OCI-LY7 (cell line): ENCODE measurements around the gene TCF25. TPM values are rescaled to one million over a fixed set of nuclear protein-coding genes. Genes with fewer than 3 reads are reported as not detected.
"Not testable (repeated sequence)": the region's sequence is repeated elsewhere in the genome, so short reads cannot be mapped to it uniquely, and the experiment has no call there.

Experiments
- BruUV-seq: library from RNA; stranded (reverse); fragments of 400-500 nt; replicated peaks from 2 replicates; lab custom pipeline; 2021; lab: Mats Ljungman, UMichigan
- CTCF ChIA-PET: fragments of 300-600 bp; sonication (Branson Sonifier 250); formaldehyde crosslinking; loops from one replicate; lab custom pipeline; 2022; ENCODE audit warnings: antibody characterized with exemption; ENCODE audit not compliant: unreplicated experiment; lab: Charles Lee
- POLR2A ChIA-PET: fragments of 300-600 bp; sonication (Branson Sonifier 250); formaldehyde crosslinking; loops from one replicate; lab custom pipeline; 2022; ENCODE audit warnings: antibody characterized with exemption; lab: Charles Lee
- DNase-seq: peaks from one replicate; pipeline ENCODE4 v3.0.0-alpha.2; 2015; ENCODE audit warnings: low spot score
- H2AFZ ChIP-seq: fragments of 200-600 bp; sonication (generic), shearing (Covaris generic); 2 replicates; pipeline ENCODE4 v1.6.1; 2014; ENCODE audit warnings: mild to moderate bottlenecking, antibody characterized with exemption, low read length, moderate library complexity
- H3K27ac ChIP-seq: fragments of 200-600 bp; sonication (generic); 2 replicates; pipeline ENCODE4 v1.5.1; 2014; ENCODE audit warnings: mixed run types, low read depth, mild to moderate bottlenecking, moderate library complexity, low read length, inconsistent platforms; ENCODE audit not compliant: poor library complexity, severe bottlenecking
- H3K36me3 ChIP-seq: fragments of 200-600 bp; sonication (generic); 2 replicates; pipeline ENCODE4 v1.6.1; 2014; ENCODE audit warnings: mild to moderate bottlenecking, antibody characterized with exemption, low read length, moderate library complexity, mixed read lengths; ENCODE audit not compliant: insufficient read depth
- H3K4me1 ChIP-seq: fragments of 200-600 bp; sonication (generic); 2 replicates; pipeline ENCODE4 v1.5.1; 2014; ENCODE audit warnings: mild to moderate bottlenecking, low read length; ENCODE audit not compliant: insufficient read depth, poor library complexity, severe bottlenecking
- H3K4me2 ChIP-seq: fragments of 200-600 bp; sonication (generic); 2 replicates; pipeline ENCODE4 v1.6.1; 2014; ENCODE audit warnings: mild to moderate bottlenecking, low read length
- H3K4me3 ChIP-seq: fragments of 200-600 bp; sonication (generic); 2 replicates; pipeline ENCODE4 v1.5.1; 2014; ENCODE audit warnings: mild to moderate bottlenecking, low read depth, low read length; ENCODE audit not compliant: poor library complexity, severe bottlenecking
- H3K79me2 ChIP-seq: fragments of 200-600 bp; sonication (generic); 2 replicates; pipeline ENCODE4 v1.6.1; 2016; ENCODE audit warnings: low read depth, mild to moderate bottlenecking, low read length, moderate library complexity, mixed read lengths; ENCODE audit not compliant: insufficient read depth
- H3K9me2 ChIP-seq: fragments of 200-600 bp; sonication (generic); 2 replicates; pipeline ENCODE4 v1.6.1; 2016; ENCODE audit warnings: mild to moderate bottlenecking, low read length, mixed read lengths; ENCODE audit not compliant: insufficient read depth
- H3K9me3 ChIP-seq: fragments of 200-600 bp; sonication (generic); 2 replicates; pipeline ENCODE4 v1.6.1; 2014; ENCODE audit warnings: mild to moderate bottlenecking, mixed run types, low read length, mixed read lengths
- H4K20me1 ChIP-seq: fragments of 200-600 bp; sonication (generic); 2 replicates; pipeline ENCODE4 v1.6.1; 2014; ENCODE audit warnings: mild to moderate bottlenecking, antibody characterized with exemption, low read length, moderate library complexity, mixed read lengths; ENCODE audit not compliant: insufficient read depth
- EZH2phosphoT487 ChIP-seq: fragments of 200-600 bp; sonication (generic); IDR thresholded peaks from 2 replicates; pipeline ENCODE4 v1.6.1; 2018; ENCODE audit warnings: low read depth, borderline replicate concordance, mild to moderate bottlenecking, mixed run types, antibody characterized with exemption, low read length, moderate library complexity, mixed read lengths
- intact Hi-C: fragments of 100-400 bp; cut with micrococcal nuclease; formaldehyde crosslinking; loops from one replicate; pipeline ENCODE4 v1.10.0; 2022; ENCODE audit not compliant: unreplicated experiment
- total RNA-seq, 2 experiments: library from RNA; depleted of rRNA in 1 of 2; stranded (reverse); fragments of >200 nt in 1 of 2; shearing (Covaris generic) in 1 of 2; gene quantifications; 2 replicates each; pipeline ENCODE4 v1.2.3, GENCODE V29; 2014 to 2022
- TF ChIP-seq, protein P1 (sequence below): fragments of 200-600 bp; sonication (generic); conservative IDR thresholded peaks from 2 replicates; pipeline ENCODE4 v1.5.1; 2014; ENCODE audit warnings: mild to moderate bottlenecking, antibody characterized with exemption, low read length, moderate library complexity, mixed read lengths

TCF25 gene
- total RNA-seq, 2 experiments from 2014 or later: 141 to 255 TPM

DNA sequence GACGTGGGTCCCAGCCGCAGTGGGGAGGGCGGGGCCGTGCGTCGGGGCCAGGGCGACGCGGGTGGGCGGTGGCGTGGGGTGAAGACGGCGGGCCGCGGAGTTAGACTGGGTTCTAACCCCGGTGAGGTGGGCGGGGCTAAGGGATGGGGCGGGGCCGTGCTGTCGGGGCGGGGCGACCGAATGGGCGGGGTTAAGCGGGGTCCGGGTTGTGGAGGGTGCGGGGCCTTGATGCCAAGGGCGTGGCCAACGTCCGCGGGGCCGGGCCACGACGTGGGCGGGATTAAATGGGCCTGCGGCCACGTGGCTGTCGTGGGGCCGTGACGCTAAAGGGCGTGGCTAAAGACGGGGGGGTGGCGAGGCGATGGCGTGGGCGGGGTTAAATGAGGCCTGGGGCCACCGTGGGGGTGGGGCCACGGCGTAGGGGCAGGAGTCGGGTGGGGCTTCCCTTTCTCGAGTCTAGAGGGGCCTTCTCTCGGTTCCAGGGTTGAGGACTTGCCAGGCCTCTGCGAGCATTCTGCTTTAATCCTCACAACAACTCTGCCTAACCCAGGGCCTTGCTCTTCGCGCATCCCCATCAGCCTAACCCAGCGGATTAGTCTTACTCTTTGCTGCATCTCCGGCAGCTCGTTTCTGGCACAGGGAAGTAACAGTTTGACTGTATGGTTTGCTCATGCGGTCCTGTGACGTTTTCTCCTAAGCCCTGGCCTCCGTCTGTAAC is 739 bp downstream of the TCF25 start:
- peaks cover 47% of the 10 kb centered on the region for H3K36me3 ChIP-seq
- H2AFZ ChIP-seq: no peak overlapping the region

DNA sequence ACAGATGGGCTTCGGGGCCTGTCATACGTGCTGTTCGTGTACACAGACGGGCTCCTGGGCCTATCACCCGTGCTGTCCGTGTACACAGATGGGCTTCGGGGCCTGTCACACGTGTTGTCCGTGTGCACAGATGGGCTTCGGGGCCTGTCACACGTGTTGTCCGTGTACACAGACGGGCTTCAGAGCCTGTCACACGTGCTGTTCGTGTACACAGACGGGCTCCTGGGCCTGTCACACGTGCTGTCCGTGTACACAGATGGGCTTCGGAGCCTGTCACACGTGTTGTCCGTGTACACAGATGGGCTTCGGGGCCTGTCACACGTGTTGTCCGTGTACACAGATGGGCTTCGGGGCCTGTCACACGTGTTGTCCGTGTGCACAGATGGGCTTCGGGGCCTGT is 5.7 kb downstream of the TCF25 start:
- intact Hi-C loops, DNase-seq, POLR2A ChIA-PET, H3K4me2 ChIP-seq, H3K27ac ChIP-seq, H3K4me3 ChIP-seq, H3K4me1 ChIP-seq, H2AFZ ChIP-seq, H4K20me1 ChIP-seq, BruUV-seq, H3K9me2 ChIP-seq, CTCF ChIA-PET: not testable (repeated sequence)
- peaks cover 71% of the 10 kb centered on the region for H3K79me2 ChIP-seq
- peaks cover 93% of the 10 kb centered on the region for H3K36me3 ChIP-seq
- H3K9me3 ChIP-seq: peaks cover 18% of the 10 kb centered on the region

More for the DNA sequence above, 739 bp downstream of the TCF25 start:
- POLR2A ChIA-PET: interaction anchor here (0.5 to 1.5 kb wide), 9 partner anchors 10 to 166 kb away, joined by 3 to 11 read pairs (median 3); partner anchors contain the start of genes MC1R and TUBB3
- no TSS peak for BruUV-seq
- peaks cover 20% of the 10 kb centered on the region for H3K4me1 ChIP-seq
- CTCF ChIA-PET: no interaction called here
- peak; percentile 92 for DNase-seq
- H4K20me1 ChIP-seq: no peaks in the 10 kb centered on the region
- no peaks in the 10 kb centered on the region for H3K9me2 ChIP-seq
- intact Hi-C loops: loop anchor here (1.0 kb wide), 1 partner anchor 98 kb away; no protein-coding TSS in a partner anchor
- TF ChIP-seq EZH2phosphoT487: no peak
- TF ChIP-seq, protein P1, sequence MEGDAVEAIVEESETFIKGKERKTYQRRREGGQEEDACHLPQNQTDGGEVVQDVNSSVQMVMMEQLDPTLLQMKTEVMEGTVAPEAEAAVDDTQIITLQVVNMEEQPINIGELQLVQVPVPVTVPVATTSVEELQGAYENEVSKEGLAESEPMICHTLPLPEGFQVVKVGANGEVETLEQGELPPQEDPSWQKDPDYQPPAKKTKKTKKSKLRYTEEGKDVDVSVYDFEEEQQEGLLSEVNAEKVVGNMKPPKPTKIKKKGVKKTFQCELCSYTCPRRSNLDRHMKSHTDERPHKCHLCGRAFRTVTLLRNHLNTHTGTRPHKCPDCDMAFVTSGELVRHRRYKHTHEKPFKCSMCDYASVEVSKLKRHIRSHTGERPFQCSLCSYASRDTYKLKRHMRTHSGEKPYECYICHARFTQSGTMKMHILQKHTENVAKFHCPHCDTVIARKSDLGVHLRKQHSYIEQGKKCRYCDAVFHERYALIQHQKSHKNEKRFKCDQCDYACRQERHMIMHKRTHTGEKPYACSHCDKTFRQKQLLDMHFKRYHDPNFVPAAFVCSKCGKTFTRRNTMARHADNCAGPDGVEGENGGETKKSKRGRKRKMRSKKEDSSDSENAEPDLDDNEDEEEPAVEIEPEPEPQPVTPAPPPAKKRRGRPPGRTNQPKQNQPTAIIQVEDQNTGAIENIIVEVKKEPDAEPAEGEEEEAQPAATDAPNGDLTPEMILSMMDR: no peak
- peaks cover 48% of the 10 kb centered on the region for H3K79me2 ChIP-seq
- H3K4me3 ChIP-seq: peak overlapping the region; percentile 89
- H3K27ac ChIP-seq: peak overlapping the region; percentile 89
- peak overlapping the region; percentile 96 for H3K4me2 ChIP-seq
- peaks cover 18% of the 10 kb centered on the region for H3K9me3 ChIP-seq

DNA sequence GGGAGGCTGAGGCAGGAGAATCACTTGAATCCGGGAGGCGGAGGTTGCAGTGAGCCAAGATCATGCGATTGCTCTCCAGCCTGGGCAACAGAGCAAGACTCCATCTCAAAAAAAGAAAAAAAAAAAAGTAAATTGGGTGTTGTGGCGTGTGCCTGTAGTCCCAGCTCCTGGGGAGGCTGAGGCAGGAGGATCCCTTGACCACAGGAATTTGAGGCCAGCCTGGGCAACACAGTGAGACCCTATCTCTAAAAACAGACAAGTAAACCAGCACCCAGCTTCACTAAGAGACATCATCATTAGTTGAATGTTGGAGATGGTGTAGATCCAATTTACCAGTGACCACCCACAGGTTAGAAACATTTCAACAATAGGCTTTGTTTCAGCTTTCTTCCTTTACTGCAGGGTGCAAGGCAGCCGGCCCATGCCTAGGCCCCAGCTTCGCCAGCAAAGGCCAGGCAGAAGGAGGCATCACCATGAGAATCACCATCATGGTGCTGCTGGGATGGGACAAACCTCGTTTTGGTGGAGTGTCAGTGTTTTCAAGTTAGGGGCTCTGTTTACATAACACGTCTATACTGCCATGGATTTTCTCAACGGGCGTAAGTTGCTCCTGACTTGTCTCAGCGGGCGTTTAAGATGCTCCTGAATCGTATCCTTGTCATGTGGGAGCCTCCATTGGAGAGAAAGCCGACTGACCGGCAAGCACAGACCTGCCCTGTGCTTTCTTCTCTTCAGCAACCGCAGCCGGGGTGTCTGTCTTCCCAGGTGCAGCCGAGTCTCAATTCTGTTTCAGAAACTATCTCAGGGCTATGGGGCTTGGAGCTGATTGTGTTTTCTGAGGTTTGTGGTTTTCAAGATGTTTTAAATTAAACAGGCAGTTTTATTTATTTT is 7.3 kb downstream of the TCF25 start:
- peaks cover 56% of the 10 kb centered on the region for H3K79me2 ChIP-seq
- H3K27ac ChIP-seq: no peak overlapping the region
- intact Hi-C loops: no loop called here
- DNase-seq: no peak
- H2AFZ ChIP-seq: no peak overlapping the region
- no peaks in the 10 kb centered on the region for H3K4me1 ChIP-seq
- H3K9me2 ChIP-seq: no peaks in the 10 kb centered on the region
- TF ChIP-seq EZH2phosphoT487: no peak
- TF ChIP-seq, protein P1: no peak
- no TSS peak for BruUV-seq
- ChIA-PET CTCF (no interaction called here), POLR2A (interaction anchor here (0.6 kb wide), 3 partner anchors 9 to 72 kb away, joined by 3 to 5 read pairs (median 4); no protein-coding TSS in a partner anchor)
- H3K36me3 ChIP-seq: peaks cover 91% of the 10 kb centered on the region
- no peaks in the 10 kb centered on the region for H4K20me1 ChIP-seq
- peaks cover 7% of the 10 kb centered on the region for H3K9me3 ChIP-seq
- no peak overlapping the region for H3K4me2 ChIP-seq
- H3K4me3 ChIP-seq: no peak overlapping the region
